Measurements from ENCODE around the gene ZMYM2. TPM values are rescaled to one million over a fixed set of nuclear protein-coding genes. Genes with fewer than 3 reads are reported as not detected.

ZMYM2 gene
- total and polyA plus RNA-seq, 2 donors (not counting 3 experiments of a cell fraction or from before 2014, with no cell fraction given), result 14.7 to 75.3 TPM

DNA sequence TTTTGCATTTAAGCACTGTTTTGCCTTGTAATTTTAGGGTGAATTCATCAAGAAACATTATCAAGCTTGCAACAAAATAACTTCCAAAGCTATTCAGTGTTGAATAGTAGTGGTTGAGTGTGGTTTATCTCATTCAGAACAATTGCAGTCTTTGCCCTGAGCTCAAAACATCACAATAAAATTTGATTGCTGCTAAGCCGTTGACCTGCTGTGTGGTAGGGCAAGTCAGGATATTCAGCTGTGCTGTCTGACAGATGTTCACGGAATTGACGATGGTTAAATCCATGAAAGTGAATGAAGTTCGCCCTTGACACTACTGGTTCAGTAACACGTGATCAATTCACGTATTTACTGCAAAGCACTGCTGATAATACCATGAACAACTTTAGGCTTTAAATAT is 135.4 kb downstream of the ZMYM2 start:
- intact Hi-C loops (cut with micrococcal nuclease) (no loop called here), dilution Hi-C loops (cut with MboI; ENCODE audit: extremely low pct_ligation_motif_present, low sequenced_read_pairs) (no loop called here)
- ChIA-PET CTCF (interaction anchor here (0.9 to 1.4 kb wide), 4 partner anchors 8 to 66 kb away, joined by 3 to 4 read pairs (median 3); no protein-coding TSS in a partner anchor), POLR2A (no interaction called here)
- Histone ChIP-seq H3K4me2 (ENCODE audit: insufficient read depth, low read length) (no peak overlapping the region), H3K9ac (replicated peaks; ENCODE audit: extremely low read depth, insufficient read depth, low read length) (no peak overlapping the region), H3K79me2 (ENCODE audit: control insufficient read depth, insufficient read depth, low read length) (no peaks in the 10 kb centered on the region), H3K4me3 (replicated peaks in 1 of 3; ENCODE audit: insufficient read depth in 1 of 3, low read depth in 1 of 3, low read length in 3 of 3) (no peak overlapping the region), H3K4me1 (ENCODE audit: control insufficient read depth, extremely low read depth, insufficient read depth, low read length) (no peaks in the 10 kb centered on the region), H4K20me1 (replicated peaks; ENCODE audit: control insufficient read depth, extremely low read depth, insufficient read depth, low read length) (no peaks in the 10 kb centered on the region), H3K27me3 (ENCODE audit: control insufficient read depth in 2 of 2, insufficient read depth in 2 of 2, low read length in 2 of 2) (peaks cover 2 to 10% of the 10 kb centered on the region in 2 experiments), H3K27ac (ENCODE audit: insufficient read depth, low read depth, low read length) (no peak overlapping the region), H3K9me3 (replicated peaks; ENCODE audit: control insufficient read depth, insufficient read depth, low read length) (no peaks in the 10 kb centered on the region), H3K36me3 (ENCODE audit: control insufficient read depth in 2 of 2, extremely low read depth in 1 of 2, insufficient read depth in 2 of 2, low read length in 2 of 2) (no peaks in the 10 kb centered on the region), H2AFZ (ENCODE audit: low read depth, low read length) (no peak overlapping the region), H3K9me1 (replicated peaks; ENCODE audit: control insufficient read depth, extremely low read depth, insufficient read depth, low read length) (no peaks in the 10 kb centered on the region)
- no peak for DNase-seq (ENCODE audit: low read depth, low spot score)
- TF ChIP-seq GATA2 (IDR thresholded peaks at IDR 0.05; ENCODE audit: insufficient read depth, insufficient read length, low read depth, low read length) (no peak), POLR2A (IDR thresholded peaks at IDR 0.05; ENCODE audit: low read depth, low read length) (no peak), CTCF (IDR thresholded peaks at IDR 0.05; ENCODE audit: extremely low read depth in 1 of 2, insufficient read depth in 1 of 2, low read depth in 1 of 2, low read length in 2 of 2) (no peak), MAX (IDR thresholded peaks at IDR 0.05; ENCODE audit: insufficient read depth, insufficient read length) (no peak), MYC (IDR thresholded peaks at IDR 0.05; ENCODE audit: low read depth, low read length) (no peak), POLR2AphosphoS5 (IDR thresholded peaks at IDR 0.05; ENCODE audit: insufficient read depth, low read depth, low read length) (no peak), FOS (IDR thresholded peaks at IDR 0.05; ENCODE audit: borderline replicate concordance, insufficient read depth, low read length) (no peak), JUN (IDR thresholded peaks at IDR 0.05; ENCODE audit: borderline replicate concordance, insufficient read depth, insufficient read length, low read depth) (no peak), EZH2 (IDR thresholded peaks at IDR 0.05; ENCODE audit: borderline replicate concordance, low read depth, low read length, severe bottlenecking) (no peak)
- FAIRE-seq, result no peak
- no TSS peak for BruUV-seq (replicated peaks)
